NB4 (cell line): ENCODE results near the gene GNAT1.

Experiments used
- DNase-seq: peaks from one replicate; pipeline ENCODE4 v3.0.0; 2010; ENCODE audit warnings: low read depth
- H3K4me3 ChIP-seq: one replicate; pipeline ENCODE4 v1.5.1; 2011; ENCODE audit warnings: mild to moderate bottlenecking, low read depth, low read length, moderate library complexity
- CTCF ChIP-seq: IDR thresholded peaks from one replicate; pipeline ENCODE4 v1.5.1; 2012; ENCODE audit warnings: low read depth, low read length
- MYC ChIP-seq: IDR thresholded peaks from 2 replicates; pipeline ENCODE4 v1.6.1; 2011; ENCODE audit warnings: low read depth, low read length
- POLR2A ChIP-seq: IDR thresholded peaks from 2 replicates; pipeline ENCODE4 v1.6.1; 2011; ENCODE audit warnings: mild to moderate bottlenecking; ENCODE audit not compliant: insufficient read length; ENCODE audit errors: extremely low read depth
- TF ChIP-seq, protein P1 (sequence below): IDR thresholded peaks from 2 replicates; pipeline ENCODE4 v1.6.1; 2011; ENCODE audit warnings: low read depth, low read length

Gene GNAT1

GRCh38 chr3:50212971-50213370 lies 21.6 kb downstream of the GNAT1 start:
- H3K4me3 ChIP-seq, result no peak overlapping the region
- TF ChIP-seq CTCF, result no peak
- no peak for TF ChIP-seq MYC
- no peak for DNase-seq

GRCh38 chr3:50213373-50213772 lies 22.0 kb downstream of the GNAT1 start:
- no peak for DNase-seq
- no peak for TF ChIP-seq MYC
- no peak for TF ChIP-seq POLR2A
- no peak for TF ChIP-seq CTCF
- TF ChIP-seq, protein P1, sequence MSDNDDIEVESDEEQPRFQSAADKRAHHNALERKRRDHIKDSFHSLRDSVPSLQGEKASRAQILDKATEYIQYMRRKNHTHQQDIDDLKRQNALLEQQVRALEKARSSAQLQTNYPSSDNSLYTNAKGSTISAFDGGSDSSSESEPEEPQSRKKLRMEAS, result no peak
- H3K4me3 ChIP-seq, result no peak overlapping the region

- no peak for TF ChIP-seq CTCF
- TF ChIP-seq, protein P1, result no peak
- no peak for DNase-seq
- H3K4me3 ChIP-seq, result no peak overlapping the region
Observed at GRCh38 chr3:50214824-50215223, 23.4 kb downstream of the GNAT1 start.

DNA sequence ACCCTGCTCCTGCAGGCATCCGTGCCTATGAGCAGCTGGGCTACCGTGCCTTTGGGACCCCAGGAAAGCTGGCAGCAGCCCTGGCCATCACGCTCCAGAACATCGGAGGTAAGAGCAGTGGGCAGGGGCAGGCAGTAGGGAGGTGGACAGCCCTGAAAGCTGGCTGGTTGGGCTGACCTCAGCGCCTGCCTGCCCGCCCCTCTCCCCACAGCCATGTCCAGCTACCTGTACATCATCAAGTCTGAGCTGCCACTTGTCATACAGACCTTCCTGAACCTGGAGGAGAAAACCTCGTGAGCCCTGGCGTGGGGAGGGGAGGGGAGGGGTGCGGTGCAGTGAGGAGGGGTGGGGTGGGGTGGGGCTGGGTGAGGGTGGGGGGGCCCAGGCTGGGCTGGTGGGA lies 24.1 kb downstream of the GNAT1 start:
- H3K4me3 ChIP-seq, result no peak overlapping the region
- no peak for DNase-seq
- TF ChIP-seq, protein P1, result no peak
- TF ChIP-seq CTCF (no peak), MYC (no peak), POLR2A (no peak)

GRCh38 chr3:50217681-50218080 lies 26.3 kb downstream of the GNAT1 start:
- no peak overlapping the region for H3K4me3 ChIP-seq

More at GRCh38 chr3:50217681-50218080, 26.3 kb downstream of the GNAT1 start:
- DNase-seq, result no peak
- TF ChIP-seq POLR2A (no peak), CTCF (no peak), MYC (no peak)
- TF ChIP-seq, protein P1, result no peak
